SK-N-SH (cell line): ENCODE measurements around the gene KLF13. TPM values are rescaled to one million over a fixed set of nuclear protein-coding genes. Genes with fewer than 3 reads are reported as not detected.

Experiments
- CTCF ChIA-PET: fragments of 300-600, 350-600 bp; formaldehyde crosslinking; extraction: SDS; loops from one replicate; lab custom pipeline; 2021; lab: Yijun Ruan, JAX
- POLR2A ChIA-PET: fragments of 350-600 bp; sonication (Branson Sonifier 250); formaldehyde crosslinking; extraction: SDS; loops from one replicate; lab custom pipeline; 2020; ENCODE audit warnings: antibody characterized with exemption, inconsistent platforms; lab: Yijun Ruan, JAX
- DNase-seq: peaks from one replicate; pipeline ENCODE4 v3.0.0; 2012
- H2AFZ ChIP-seq: fragments of 200-600 bp; sonication (generic); 2 replicates; pipeline ENCODE4 v1.8.1; 2016; ENCODE audit warnings: antibody characterized with exemption, mild to moderate bottlenecking, low read depth
- H3F3A ChIP-seq: fragments of 200-600 bp; sonication (generic); replicated peaks from 2 replicates; pipeline ENCODE3; 2016; ENCODE audit warnings: antibody characterized with exemption, mild to moderate bottlenecking; ENCODE audit not compliant: insufficient read depth
- H3K27ac ChIP-seq, 2 experiments: fragments of 200-500 bp in 1 of 2; fragments of 200-600 bp in 1 of 2; sonication (Bioruptor generic) in 1 of 2; sonication (generic), shearing (Covaris generic) in 1 of 2; 2 replicates each; pipeline versions ENCODE4 v1.5.1 to v1.6.1; 2014 to 2016; ENCODE audit warnings: low read depth in 2 of 2, inconsistent platforms in 1 of 2, low read length in 1 of 2, mild to moderate bottlenecking in 1 of 2, mixed read lengths in 1 of 2
- H3K27me3 ChIP-seq: fragments of 200-600 bp; sonication (generic), shearing (Covaris generic); 2 replicates; pipeline ENCODE4 v1.6.1; 2016; ENCODE audit warnings: mixed run types; ENCODE audit not compliant: insufficient read depth
- H3K36me3 ChIP-seq, 2 experiments: fragments of 200-500 bp in 1 of 2; fragments of 200-600 bp in 1 of 2; sonication (Bioruptor generic) in 1 of 2; sonication (generic) in 1 of 2; replicated peaks in 1 of 2; 2 replicates each; pipeline versions ENCODE3 to v1.5.1; 2014 to 2016; ENCODE audit warnings: low read length in 1 of 2, mild to moderate bottlenecking in 1 of 2; ENCODE audit not compliant: insufficient read depth in 2 of 2, control insufficient read depth in 1 of 2
- H3K4me1 ChIP-seq, 2 experiments: fragments of 200-500 bp in 1 of 2; fragments of 200-600 bp in 1 of 2; sonication (Bioruptor generic) in 1 of 2; sonication (generic), shearing (Covaris generic) in 1 of 2; 2 replicates each; pipeline versions ENCODE4 v1.5.1 to v1.6.1; 2014 to 2016; ENCODE audit warnings: low read depth in 1 of 2, low read length in 1 of 2, mixed run types in 1 of 2; ENCODE audit not compliant: insufficient read depth in 2 of 2, control insufficient read depth in 1 of 2
- H3K4me2 ChIP-seq: fragments of 200-600 bp; sonication (generic), shearing (Covaris generic); 2 replicates; pipeline ENCODE4 v1.6.1; 2017; ENCODE audit warnings: mixed run types
- H3K4me3 ChIP-seq, 2 experiments: fragments of 200-500 bp in 1 of 2; fragments of 200-600 bp in 1 of 2; sonication (Bioruptor generic) in 1 of 2; sonication (generic), shearing (Covaris generic) in 1 of 2; 2 replicates each; pipeline versions ENCODE4 v1.5.1 to v1.8.1; 2014 to 2016; ENCODE audit warnings: low read depth in 2 of 2, inconsistent platforms in 1 of 2, low read length in 1 of 2, mild to moderate bottlenecking in 1 of 2, mixed read lengths in 1 of 2, moderate library complexity in 1 of 2
- H3K79me2 ChIP-seq: fragments of 200-600 bp; sonication (generic); 2 replicates; pipeline ENCODE4 v1.8.1; 2017; ENCODE audit warnings: mild to moderate bottlenecking; ENCODE audit not compliant: insufficient read depth
- H3K9ac ChIP-seq: fragments of 200-600 bp; sonication (generic); 2 replicates; pipeline ENCODE4 v1.6.1; 2017; ENCODE audit warnings: mixed run types
- H3K9me2 ChIP-seq: fragments of 200-600 bp; sonication (generic); 2 replicates; pipeline ENCODE4 v1.6.1; 2017; ENCODE audit warnings: mixed run types
- H3K9me3 ChIP-seq: fragments of 200-600 bp; sonication (generic); 2 replicates; pipeline ENCODE4 v1.6.1; 2017; ENCODE audit warnings: mixed run types, mild to moderate bottlenecking, moderate library complexity
- H4K20me1 ChIP-seq: fragments of 200-600 bp; sonication (generic); 2 replicates; pipeline ENCODE4 v1.6.1; 2017; ENCODE audit warnings: mild to moderate bottlenecking, mixed run types; ENCODE audit not compliant: insufficient read depth
- ELF1 ChIP-seq: IDR thresholded peaks from 2 replicates; pipeline ENCODE4 v1.4.0; 2012
- EZH2phosphoT487 ChIP-seq: fragments of 200-600 bp; sonication (generic); IDR thresholded peaks from 2 replicates; pipeline ENCODE4 v1.6.1; 2017; ENCODE audit warnings: low read depth, mixed run types, mild to moderate bottlenecking, antibody characterized with exemption, moderate library complexity, borderline replicate concordance
- FOXM1 ChIP-seq: IDR thresholded peaks from 2 replicates; pipeline ENCODE4 v1.4.0; 2012; ENCODE audit warnings: low read depth, mild to moderate bottlenecking
- GABPA ChIP-seq: IDR thresholded peaks from 2 replicates; pipeline ENCODE4 v1.4.0; 2012; ENCODE audit warnings: low read depth, mild to moderate bottlenecking
- GATA2 ChIP-seq: sonication (generic); formaldehyde crosslinking; IDR thresholded peaks from 2 replicates; pipeline ENCODE4 v1.5.0; 2020; ENCODE audit warnings: mild to moderate bottlenecking, missing genetic modification reagents
- MXI1 ChIP-seq: IDR thresholded peaks from 2 replicates; pipeline ENCODE4 v1.6.1; 2012; ENCODE audit warnings: mild to moderate bottlenecking, low read depth, low read length, improper control_type of control experiment
- NFIC ChIP-seq: IDR thresholded peaks from 2 replicates; pipeline ENCODE4 v1.4.0; 2012; ENCODE audit warnings: borderline replicate concordance
- POLR2AphosphoS5 ChIP-seq: IDR thresholded peaks from 2 replicates; pipeline ENCODE4 v1.6.1; 2012; ENCODE audit warnings: low read depth, low read length
- RCOR1 ChIP-seq: fragments of 150-350 bp; IDR thresholded peaks from 2 replicates; pipeline ENCODE4 v1.6.1; 2017; ENCODE audit warnings: antibody characterized with exemption, low read length
- RFX5 ChIP-seq: IDR thresholded peaks from 2 replicates; pipeline ENCODE4 v1.6.1; 2012; ENCODE audit warnings: mild to moderate bottlenecking, improper control_type of control experiment, low read length
- RXRA ChIP-seq: IDR thresholded peaks from 2 replicates; pipeline ENCODE4 v1.4.0; 2012; ENCODE audit warnings: low read depth, mild to moderate bottlenecking, borderline replicate concordance
- SIN3A ChIP-seq: IDR thresholded peaks from 2 replicates; pipeline ENCODE4 v1.6.1; 2012; ENCODE audit warnings: low read depth, mild to moderate bottlenecking, low read length, moderate library complexity, borderline replicate concordance
- SMC3 ChIP-seq: IDR thresholded peaks from 2 replicates; pipeline ENCODE4 v1.6.1; 2012; ENCODE audit warnings: low read depth, low read length, improper control_type of control experiment
- TAF1 ChIP-seq: IDR thresholded peaks from 2 replicates; pipeline ENCODE4 v1.6.1; 2012; ENCODE audit warnings: low read depth, mild to moderate bottlenecking, low read length, moderate library complexity, borderline replicate concordance
- TCF12 ChIP-seq: IDR thresholded peaks from 2 replicates; pipeline ENCODE4 v1.4.0; 2012
- TEAD4 ChIP-seq: IDR thresholded peaks from 2 replicates; pipeline ENCODE4 v1.4.0; 2012; ENCODE audit warnings: mild to moderate bottlenecking, borderline replicate concordance; ENCODE audit not compliant: insufficient read depth
- YY1 ChIP-seq: IDR thresholded peaks from 2 replicates; pipeline ENCODE4 v1.4.0; 2012; ENCODE audit warnings: low read depth, mild to moderate bottlenecking
- WGBS: methylation state at CpG from one replicate; pipeline ENCODE4 v1.1.6; 2017; ENCODE audit warnings: low lambda C conversion rate; 5-methylcytosine and 5-hydroxymethylcytosine counted together
- polyA plus RNA-seq, 3 experiments: library from polyadenylated mRNA; depleted of rRNA; stranded (reverse); fragments of >200 nt; gene quantifications; 2 replicates each; pipeline ENCODE4 v1.2.3, GENCODE V29; 2012
- TF ChIP-seq, protein P1 (sequence below): fragments of 150-350 bp; IDR thresholded peaks from 2 replicates; pipeline ENCODE4 v1.6.1; 2016; ENCODE audit warnings: mild to moderate bottlenecking, low read depth, low read length
- TF ChIP-seq, protein P2 (sequence below): fragments of 150-350 bp; IDR thresholded peaks from 2 replicates; pipeline ENCODE4 v1.6.1; 2017; ENCODE audit warnings: antibody characterized with exemption, low read length, low read depth, borderline replicate concordance
- TF ChIP-seq, protein P3 (sequence below): fragments of 200-600 bp; sonication (generic); IDR thresholded peaks from 2 replicates; pipeline ENCODE4 v1.6.1; 2017; ENCODE audit warnings: antibody characterized with exemption, mild to moderate bottlenecking, moderate library complexity
- TF ChIP-seq, protein P4 (sequence below): IDR thresholded peaks from 2 replicates; pipeline ENCODE4 v1.4.0; 2012; ENCODE audit warnings: low read depth

Gene KLF13
- polyA plus RNA-seq, 1 of the 3 experiments (the other 2 are of a cell fraction): 7.1 TPM

DNA sequence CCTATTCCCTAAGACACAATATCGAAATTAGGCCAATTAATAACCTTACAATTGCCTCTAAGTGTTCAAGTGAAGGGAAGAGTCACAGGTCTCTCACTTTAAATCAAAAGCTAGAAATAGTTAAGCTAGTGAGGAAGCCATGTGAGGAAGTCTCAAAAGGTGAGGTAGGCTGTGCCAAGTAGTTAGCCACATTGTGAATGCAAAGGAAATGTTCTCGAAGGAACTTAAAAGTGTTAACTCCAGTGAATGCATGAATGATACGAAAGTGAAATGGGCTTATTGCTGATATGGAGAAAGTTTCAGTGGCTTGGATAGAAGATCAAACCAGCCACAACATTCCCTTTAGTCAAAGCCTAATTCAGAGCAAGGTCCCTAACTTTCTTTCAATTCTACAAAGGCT, 59.1 kb downstream of the KLF13 start:
- no peak overlapping the region for H3K9ac ChIP-seq
- no peaks in the 10 kb centered on the region for H3F3A ChIP-seq
- DNase-seq: no peak
- TF ChIP-seq FOXM1 (no peak), TCF12 (no peak), ELF1 (no peak), SIN3A (no peak), MXI1 (no peak), EZH2phosphoT487 (no peak), RFX5 (no peak), NFIC (no peak), SMC3 (no peak), POLR2AphosphoS5 (no peak), GATA2 (CRISPR knock-in tag) (no peak)
- H4K20me1 ChIP-seq: no peaks in the 10 kb centered on the region
- no peaks in the 10 kb centered on the region for H3K36me3 ChIP-seq
- no peak overlapping the region for H3K4me3 ChIP-seq
- no peaks in the 10 kb centered on the region for H3K27me3 ChIP-seq
- H3K9me3 ChIP-seq: no peaks in the 10 kb centered on the region
- POLR2A ChIA-PET: no interaction called here
- H3K4me1 ChIP-seq: peaks cover 0 to 25% of the 10 kb centered on the region in 2 experiments; a peak in 2 of 4 replicates
- H3K79me2 ChIP-seq: no peaks in the 10 kb centered on the region
- no peaks in the 10 kb centered on the region for H3K9me2 ChIP-seq
- H3K27ac ChIP-seq: no peak overlapping the region
- CTCF ChIA-PET: interaction anchor here (1.0 kb wide), 1 partner anchor 49 kb away, joined by 4 read pairs; no protein-coding TSS in a partner anchor
- no peak overlapping the region for H3K4me2 ChIP-seq
- no peak overlapping the region for H2AFZ ChIP-seq
- WGBS: 68% methylated on average over 3 of the region's 3 CpGs

DNA sequence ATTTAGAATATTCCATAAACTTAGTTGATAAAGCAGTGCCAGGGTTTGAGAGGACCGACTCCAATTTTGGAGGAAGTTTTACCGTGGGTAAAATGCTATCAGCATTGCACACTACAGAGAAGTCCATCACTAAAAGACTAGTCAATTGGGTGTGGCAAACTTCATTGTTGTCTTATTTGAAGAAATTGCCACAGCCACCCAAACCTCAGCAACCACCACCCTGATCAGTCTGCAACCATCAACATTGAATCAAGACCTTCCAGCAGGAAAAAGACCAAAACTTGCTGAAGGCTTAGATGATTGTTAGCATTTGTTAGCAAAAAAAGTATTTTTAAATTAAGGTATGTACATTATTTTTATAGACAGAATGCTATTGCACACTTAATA, 60.5 kb downstream of the KLF13 start:
- no peak overlapping the region for H3K9ac ChIP-seq
- no peak overlapping the region for H3K4me3 ChIP-seq
- WGBS: 72% methylated on average over 2 of the region's 2 CpGs
- H4K20me1 ChIP-seq: no peaks in the 10 kb centered on the region
- peaks cover 0 to 18% of the 10 kb centered on the region in 2 experiments; a peak in 2 of 4 replicates for H3K4me1 ChIP-seq
- no peaks in the 10 kb centered on the region for H3K9me3 ChIP-seq
- CTCF ChIA-PET: interaction anchor here (1.0 to 3.4 kb wide), 3 partner anchors 23 to 80 kb away, joined by 3 to 16 read pairs (median 3); no protein-coding TSS in a partner anchor
- H2AFZ ChIP-seq: no peak overlapping the region
- H3K27me3 ChIP-seq: no peaks in the 10 kb centered on the region
- DNase-seq: no peak
- H3F3A ChIP-seq: no peaks in the 10 kb centered on the region
- no peak overlapping the region for H3K4me2 ChIP-seq
- no peaks in the 10 kb centered on the region for H3K79me2 ChIP-seq
- no peaks in the 10 kb centered on the region for H3K36me3 ChIP-seq
- H3K9me2 ChIP-seq: no peaks in the 10 kb centered on the region
- POLR2A ChIA-PET: interaction anchor here (1.1 to 1.3 kb wide), 2 partner anchors 11 to 19 kb away, joined by 5 to 6 read pairs; no protein-coding TSS in a partner anchor
- TF ChIP-seq SMC3: no peak
- no peak for TF ChIP-seq RXRA
- TF ChIP-seq, protein P1, sequence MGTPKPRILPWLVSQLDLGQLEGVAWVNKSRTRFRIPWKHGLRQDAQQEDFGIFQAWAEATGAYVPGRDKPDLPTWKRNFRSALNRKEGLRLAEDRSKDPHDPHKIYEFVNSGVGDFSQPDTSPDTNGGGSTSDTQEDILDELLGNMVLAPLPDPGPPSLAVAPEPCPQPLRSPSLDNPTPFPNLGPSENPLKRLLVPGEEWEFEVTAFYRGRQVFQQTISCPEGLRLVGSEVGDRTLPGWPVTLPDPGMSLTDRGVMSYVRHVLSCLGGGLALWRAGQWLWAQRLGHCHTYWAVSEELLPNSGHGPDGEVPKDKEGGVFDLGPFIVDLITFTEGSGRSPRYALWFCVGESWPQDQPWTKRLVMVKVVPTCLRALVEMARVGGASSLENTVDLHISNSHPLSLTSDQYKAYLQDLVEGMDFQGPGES: no peak
- TF ChIP-seq, protein P2, sequence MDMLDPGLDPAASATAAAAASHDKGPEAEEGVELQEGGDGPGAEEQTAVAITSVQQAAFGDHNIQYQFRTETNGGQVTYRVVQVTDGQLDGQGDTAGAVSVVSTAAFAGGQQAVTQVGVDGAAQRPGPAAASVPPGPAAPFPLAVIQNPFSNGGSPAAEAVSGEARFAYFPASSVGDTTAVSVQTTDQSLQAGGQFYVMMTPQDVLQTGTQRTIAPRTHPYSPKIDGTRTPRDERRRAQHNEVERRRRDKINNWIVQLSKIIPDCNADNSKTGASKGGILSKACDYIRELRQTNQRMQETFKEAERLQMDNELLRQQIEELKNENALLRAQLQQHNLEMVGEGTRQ: no peak
- TF ChIP-seq RCOR1: no peak
- no peak for TF ChIP-seq ELF1
- TF ChIP-seq, protein P3, sequence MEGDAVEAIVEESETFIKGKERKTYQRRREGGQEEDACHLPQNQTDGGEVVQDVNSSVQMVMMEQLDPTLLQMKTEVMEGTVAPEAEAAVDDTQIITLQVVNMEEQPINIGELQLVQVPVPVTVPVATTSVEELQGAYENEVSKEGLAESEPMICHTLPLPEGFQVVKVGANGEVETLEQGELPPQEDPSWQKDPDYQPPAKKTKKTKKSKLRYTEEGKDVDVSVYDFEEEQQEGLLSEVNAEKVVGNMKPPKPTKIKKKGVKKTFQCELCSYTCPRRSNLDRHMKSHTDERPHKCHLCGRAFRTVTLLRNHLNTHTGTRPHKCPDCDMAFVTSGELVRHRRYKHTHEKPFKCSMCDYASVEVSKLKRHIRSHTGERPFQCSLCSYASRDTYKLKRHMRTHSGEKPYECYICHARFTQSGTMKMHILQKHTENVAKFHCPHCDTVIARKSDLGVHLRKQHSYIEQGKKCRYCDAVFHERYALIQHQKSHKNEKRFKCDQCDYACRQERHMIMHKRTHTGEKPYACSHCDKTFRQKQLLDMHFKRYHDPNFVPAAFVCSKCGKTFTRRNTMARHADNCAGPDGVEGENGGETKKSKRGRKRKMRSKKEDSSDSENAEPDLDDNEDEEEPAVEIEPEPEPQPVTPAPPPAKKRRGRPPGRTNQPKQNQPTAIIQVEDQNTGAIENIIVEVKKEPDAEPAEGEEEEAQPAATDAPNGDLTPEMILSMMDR: no peak
- TF ChIP-seq TEAD4: no peak
- TF ChIP-seq NFIC: no peak
- TF ChIP-seq GABPA: no peak
- TF ChIP-seq POLR2AphosphoS5: no peak
- TF ChIP-seq YY1: no peak
- no peak for TF ChIP-seq GATA2 (CRISPR knock-in tag)
- TF ChIP-seq, protein P4, sequence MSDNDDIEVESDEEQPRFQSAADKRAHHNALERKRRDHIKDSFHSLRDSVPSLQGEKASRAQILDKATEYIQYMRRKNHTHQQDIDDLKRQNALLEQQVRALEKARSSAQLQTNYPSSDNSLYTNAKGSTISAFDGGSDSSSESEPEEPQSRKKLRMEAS: no peak
- TF ChIP-seq RFX5: no peak
- TF ChIP-seq TAF1: no peak
- H3K27ac ChIP-seq: peak overlapping the region in 1 of 2 experiments; percentile 71; a peak in 2 of 4 replicates
